ENCODE data around the gene NBEA. TPM values are rescaled to one million over a fixed set of nuclear protein-coding genes. Genes with fewer than 3 reads are reported as not detected.

Gene NBEA
- total and polyA plus RNA-seq, 2 experiments from 2014 or later: 9.1 to 29.1 TPM

GRCh38 chr13:35349673-35350278, 407.7 kb downstream of the NBEA start:
- Mint-ChIP-seq H3K4me3 (no peak overlapping the region), H3K9me3 (no peaks in the 10 kb centered on the region), H3K27ac (no peak overlapping the region), H3K4me1 (peaks cover 8% of the 10 kb centered on the region; the same call in 2 of the 3 replicates), H3K36me3 (ENCODE audit: low read depth) (no peaks in the 10 kb centered on the region), H3K27me3 (ENCODE audit: insufficient read depth, low read depth, poor library complexity) (peaks cover 4% of the 10 kb centered on the region)
- Histone ChIP-seq H3K79me2 (replicated peaks; ENCODE audit: insufficient read depth) (no peaks in the 10 kb centered on the region), H3K27me3 (ENCODE audit: insufficient read depth) (no peaks in the 10 kb centered on the region), H4K20me1 (replicated peaks; ENCODE audit: insufficient read depth) (no peaks in the 10 kb centered on the region), H3K4me2 (no peak overlapping the region), H3K4me1 (ENCODE audit: insufficient read depth) (no peaks in the 10 kb centered on the region), H3K4me3 (no peak overlapping the region), H3K36me3 (ENCODE audit: insufficient read depth) (no peaks in the 10 kb centered on the region), H3K27ac (ENCODE audit: low read depth) (no peak overlapping the region), H3K9me2 (ENCODE audit: insufficient read depth) (no peaks in the 10 kb centered on the region), H2AFZ (no peak overlapping the region), H3F3A (replicated peaks; ENCODE audit: low read depth) (no peaks in the 10 kb centered on the region)
- TF ChIP-seq STAT1 (IDR thresholded peaks at IDR 0.05; ENCODE audit: unreplicated experiment) (no peak), POLR2AphosphoS5 (IDR thresholded peaks at IDR 0.05; ENCODE audit: low read depth) (no peak), NANOG (IDR thresholded peaks at IDR 0.05; ENCODE audit: borderline replicate concordance) (no peak), ZNF114 (CRISPR knock-in tag; IDR thresholded peaks at IDR 0.05) (no peak), JUNB (IDR thresholded peaks at IDR 0.05; ENCODE audit: unreplicated experiment) (no peak), ETS1 (IDR thresholded peaks at IDR 0.05) (no peak), CREB1 (CRISPR knock-in tag; IDR thresholded peaks at IDR 0.05; ENCODE audit: low read depth) (no peak), CTCF (conservative IDR thresholded peaks at IDR 0.05; ENCODE audit: low read depth in 2 of 2) (no peak), EZH2 (IDR thresholded peaks at IDR 0.05; ENCODE audit: low read depth, unreplicated experiment) (no peak), ZNF462 (CRISPR knock-in tag; IDR thresholded peaks at IDR 0.05) (no peak), ZNF331 (CRISPR knock-in tag; IDR thresholded peaks at IDR 0.05; ENCODE audit: low read depth) (no peak)
- DNase-seq (ENCODE audit: low spot score) (no peak), ATAC-seq (no peak)

Measured in GM23338 (cell line).